MM.1S (cell line): ENCODE measurements around the gene TLCD3A.

ENCODE experiments used
- EZH2 ChIP-seq: fragments of 300-600 bp; sonication (generic); optimal IDR thresholded peaks from 2 replicates; pipeline ENCODE3; 2017; ENCODE audit warnings: low read depth, mild to moderate bottlenecking, antibody characterized with exemption, low read length, mixed read lengths
- TF ChIP-seq, protein P1 (sequence below): fragments of 300-600 bp; sonication (generic); IDR thresholded peaks from 2 replicates; pipeline ENCODE4 v1.5.1; 2016; ENCODE audit warnings: antibody characterized with exemption, low read length, mixed read lengths

DNA sequence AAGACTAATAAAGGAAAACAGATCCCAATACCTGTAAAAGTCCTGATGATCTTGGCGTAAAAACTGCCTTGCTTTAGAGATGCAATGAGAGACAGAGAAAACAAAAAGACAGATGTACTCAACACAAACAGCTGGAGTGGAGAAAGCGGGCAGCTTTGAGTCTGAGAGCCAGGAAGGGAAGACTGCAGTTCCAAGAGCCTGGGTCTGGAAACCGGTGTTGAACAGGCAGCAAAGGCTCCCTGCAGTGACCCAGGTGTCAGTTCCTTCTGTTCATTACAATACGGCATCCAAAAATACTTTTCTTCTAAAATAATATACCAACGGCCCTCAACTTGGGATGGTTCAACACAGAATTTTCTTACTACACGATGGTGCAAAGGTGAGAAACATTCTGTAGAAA lies 47.4 kb upstream of the TLCD3A start:
- TF ChIP-seq, protein P1, sequence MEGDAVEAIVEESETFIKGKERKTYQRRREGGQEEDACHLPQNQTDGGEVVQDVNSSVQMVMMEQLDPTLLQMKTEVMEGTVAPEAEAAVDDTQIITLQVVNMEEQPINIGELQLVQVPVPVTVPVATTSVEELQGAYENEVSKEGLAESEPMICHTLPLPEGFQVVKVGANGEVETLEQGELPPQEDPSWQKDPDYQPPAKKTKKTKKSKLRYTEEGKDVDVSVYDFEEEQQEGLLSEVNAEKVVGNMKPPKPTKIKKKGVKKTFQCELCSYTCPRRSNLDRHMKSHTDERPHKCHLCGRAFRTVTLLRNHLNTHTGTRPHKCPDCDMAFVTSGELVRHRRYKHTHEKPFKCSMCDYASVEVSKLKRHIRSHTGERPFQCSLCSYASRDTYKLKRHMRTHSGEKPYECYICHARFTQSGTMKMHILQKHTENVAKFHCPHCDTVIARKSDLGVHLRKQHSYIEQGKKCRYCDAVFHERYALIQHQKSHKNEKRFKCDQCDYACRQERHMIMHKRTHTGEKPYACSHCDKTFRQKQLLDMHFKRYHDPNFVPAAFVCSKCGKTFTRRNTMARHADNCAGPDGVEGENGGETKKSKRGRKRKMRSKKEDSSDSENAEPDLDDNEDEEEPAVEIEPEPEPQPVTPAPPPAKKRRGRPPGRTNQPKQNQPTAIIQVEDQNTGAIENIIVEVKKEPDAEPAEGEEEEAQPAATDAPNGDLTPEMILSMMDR = no peak
- TF ChIP-seq EZH2 = no peak
